DOHH2 (cell line): Measurements from ENCODE around the gene LRMDA.

Source experiments
- H3F3A ChIP-seq: fragments of 200-600 bp; sonication (generic), shearing (Covaris generic); 2 replicates; pipeline ENCODE4 v1.6.0; 2016; ENCODE audit warnings: antibody characterized with exemption, mild to moderate bottlenecking; ENCODE audit not compliant: control insufficient read depth, insufficient read depth
- H3K27ac ChIP-seq: fragments of 200-600 bp; sonication (generic); 2 replicates; pipeline ENCODE4 v1.5.1; 2014; ENCODE audit warnings: low read depth, mild to moderate bottlenecking, low read length, moderate library complexity
- H3K27me3 ChIP-seq: fragments of 200-600 bp; sonication (generic); 2 replicates; pipeline ENCODE4 v1.6.1; 2014; ENCODE audit warnings: mild to moderate bottlenecking, low read length, mixed read lengths; ENCODE audit not compliant: control insufficient read depth
- H3K36me3 ChIP-seq: fragments of 200-600 bp; sonication (generic); 2 replicates; pipeline ENCODE4 v1.6.1; 2014; ENCODE audit warnings: mild to moderate bottlenecking, low read length, moderate library complexity, mixed read lengths; ENCODE audit not compliant: control insufficient read depth
- H3K4me1 ChIP-seq: fragments of 200-600 bp; sonication (generic); 2 replicates; pipeline ENCODE4 v1.6.1; 2014; ENCODE audit warnings: mild to moderate bottlenecking, low read length, mixed read lengths; ENCODE audit not compliant: control insufficient read depth
- H3K4me2 ChIP-seq: fragments of 200-600 bp; sonication (generic); 2 replicates; pipeline ENCODE4 v1.6.0; 2014; ENCODE audit warnings: mild to moderate bottlenecking, low read length, moderate library complexity
- H3K4me3 ChIP-seq: fragments of 200-600 bp; sonication (generic); 2 replicates; pipeline ENCODE4 v1.5.1; 2014; ENCODE audit warnings: mild to moderate bottlenecking, low read length, mixed read lengths
- H3K79me2 ChIP-seq: fragments of 200-600 bp; sonication (generic); 2 replicates; pipeline ENCODE4 v1.6.1; 2014; ENCODE audit warnings: mild to moderate bottlenecking, low read length, mixed read lengths; ENCODE audit not compliant: control insufficient read depth
- H3K9me2 ChIP-seq: fragments of 200-600 bp; sonication (generic); replicated peaks from 2 replicates; pipeline ENCODE4 v1.6.1; 2014; ENCODE audit warnings: mild to moderate bottlenecking, low read length, mixed read lengths; ENCODE audit not compliant: control insufficient read depth
- H3K9me3 ChIP-seq: fragments of 200-600 bp; sonication (generic); 2 replicates; pipeline ENCODE4 v1.6.1; 2014; ENCODE audit warnings: antibody characterized with exemption, low read length, mixed read lengths; ENCODE audit not compliant: control insufficient read depth, insufficient read depth
- H4K20me1 ChIP-seq: fragments of 200-600 bp; sonication (generic); 2 replicates; pipeline ENCODE4 v1.6.0; 2014; ENCODE audit warnings: low read depth, mild to moderate bottlenecking, antibody characterized with exemption, low read length, moderate library complexity; ENCODE audit not compliant: control insufficient read depth, insufficient read depth
- CTCF ChIP-seq: fragments of 200-600 bp; sonication (generic); IDR thresholded peaks from one replicate; pipeline ENCODE4 v1.5.1; 2014; ENCODE audit warnings: antibody characterized with exemption, mild to moderate bottlenecking, low read depth, low read length; ENCODE audit not compliant: poor library complexity, severe bottlenecking
- EZH2phosphoT487 ChIP-seq: fragments of 200-600 bp; sonication (generic); IDR thresholded peaks from 2 replicates; pipeline ENCODE4 v1.6.1; 2017; ENCODE audit warnings: borderline replicate concordance, mild to moderate bottlenecking, antibody characterized with exemption, low read length, moderate library complexity, mixed read lengths

Gene LRMDA

GRCh38 chr10:76179806-76180205, 748.4 kb downstream of the LRMDA start:
- Histone ChIP-seq H3K36me3 (no peaks in the 10 kb centered on the region), H3F3A (no peaks in the 10 kb centered on the region)

GRCh38 chr10:76184647-76185046, 753.2 kb downstream of the LRMDA start:
- H3K4me2 ChIP-seq, result no peak overlapping the region
- no peak overlapping the region for H3K27ac ChIP-seq
- no peaks in the 10 kb centered on the region for H3K27me3 ChIP-seq
- H3K4me3 ChIP-seq, result no peak overlapping the region
- H3K36me3 ChIP-seq, result no peaks in the 10 kb centered on the region
- no peak for TF ChIP-seq CTCF
- no peak for TF ChIP-seq EZH2phosphoT487
- H3K9me3 ChIP-seq, result no peaks in the 10 kb centered on the region
- no peaks in the 10 kb centered on the region for H3K79me2 ChIP-seq
- no peaks in the 10 kb centered on the region for H3K4me1 ChIP-seq
- no peaks in the 10 kb centered on the region for H4K20me1 ChIP-seq
- no peaks in the 10 kb centered on the region for H3K9me2 ChIP-seq
- H3F3A ChIP-seq, result no peaks in the 10 kb centered on the region

More at GRCh38 chr10:76179806-76180205, 748.4 kb downstream of the LRMDA start:
- no peaks in the 10 kb centered on the region for H3K9me3 ChIP-seq
- H4K20me1 ChIP-seq, result no peaks in the 10 kb centered on the region
- H3K79me2 ChIP-seq, result no peaks in the 10 kb centered on the region
- H3K4me1 ChIP-seq, result no peaks in the 10 kb centered on the region
- H3K4me2 ChIP-seq, result no peak overlapping the region
- no peak overlapping the region for H3K4me3 ChIP-seq
- no peak for TF ChIP-seq CTCF
- no peak for TF ChIP-seq EZH2phosphoT487
- no peak overlapping the region for H3K27ac ChIP-seq
- no peaks in the 10 kb centered on the region for H3K27me3 ChIP-seq
- H3K9me2 ChIP-seq, result no peaks in the 10 kb centered on the region

GRCh38 chr10:76185471-76186301, 754.3 kb downstream of the LRMDA start:
- no peaks in the 10 kb centered on the region for H3K9me2 ChIP-seq
- TF ChIP-seq EZH2phosphoT487 (no peak), CTCF (no peak)
- H3K27ac ChIP-seq, result no peak overlapping the region
- H3K4me2 ChIP-seq, result no peak overlapping the region
- H3K9me3 ChIP-seq, result no peaks in the 10 kb centered on the region
- H4K20me1 ChIP-seq, result no peaks in the 10 kb centered on the region
- no peak overlapping the region for H3K4me3 ChIP-seq
- no peaks in the 10 kb centered on the region for H3F3A ChIP-seq
- no peaks in the 10 kb centered on the region for H3K36me3 ChIP-seq
- no peaks in the 10 kb centered on the region for H3K27me3 ChIP-seq
- no peaks in the 10 kb centered on the region for H3K4me1 ChIP-seq
- no peaks in the 10 kb centered on the region for H3K79me2 ChIP-seq
